GM23338 (cell line): ENCODE data around the gene DPEP2NB. TPM values are rescaled to one million over a fixed set of nuclear protein-coding genes. Genes with fewer than 3 reads are reported as not detected.

Source experiments
- ATAC-seq: fragments of 200-7000 bp; cut with Tn5 transposase; 3 replicates; pipeline ENCODE4 v1.9.1; 2020
- DNase-seq: peaks from one replicate; pipeline ENCODE4 v3.0.0-alpha.2; 2015; ENCODE audit warnings: low spot score
- H2AFZ ChIP-seq: fragments of 200-600 bp; sonication (generic); 2 replicates; pipeline ENCODE4 v1.8.0; 2016; ENCODE audit warnings: antibody characterized with exemption, mild to moderate bottlenecking, moderate library complexity
- H3F3A ChIP-seq: fragments of 200-600 bp; sonication (generic); replicated peaks from 2 replicates; pipeline ENCODE4 v1.8.0; 2017; ENCODE audit warnings: antibody characterized with exemption, mixed run types, low read depth
- H3K27ac ChIP-seq: fragments of 200-600 bp; sonication (generic); 2 replicates; pipeline ENCODE4 v1.6.1; 2016; ENCODE audit warnings: low read depth
- H3K27me3 ChIP-seq: fragments of 200-600 bp; sonication (generic); 2 replicates; pipeline ENCODE4 v1.8.0; 2016; ENCODE audit warnings: mild to moderate bottlenecking, mixed run types, moderate library complexity; ENCODE audit not compliant: insufficient read depth
- H3K36me3 ChIP-seq: fragments of 200-600 bp; sonication (generic); 2 replicates; pipeline ENCODE4 v1.8.0; 2016; ENCODE audit warnings: mild to moderate bottlenecking; ENCODE audit not compliant: insufficient read depth
- H3K4me1 ChIP-seq: fragments of 200-600 bp; sonication (generic); 2 replicates; pipeline ENCODE4 v1.8.0; 2016; ENCODE audit warnings: mild to moderate bottlenecking, moderate library complexity; ENCODE audit not compliant: insufficient read depth
- H3K4me2 ChIP-seq: fragments of 200-600 bp; sonication (generic); 2 replicates; pipeline ENCODE4 v1.7.1; 2017; ENCODE audit warnings: mixed run types
- H3K4me3 ChIP-seq: fragments of 200-600 bp; sonication (generic); 2 replicates; pipeline ENCODE4 v1.6.1; 2016; ENCODE audit warnings: mixed run types
- H3K79me2 ChIP-seq: fragments of 200-600 bp; sonication (generic); replicated peaks from 2 replicates; pipeline ENCODE4 v1.8.0; 2017; ENCODE audit warnings: mild to moderate bottlenecking; ENCODE audit not compliant: insufficient read depth
- H3K9me2 ChIP-seq: fragments of 200-600 bp; sonication (generic); 2 replicates; pipeline ENCODE4 v1.8.0; 2017; ENCODE audit not compliant: insufficient read depth
- H4K20me1 ChIP-seq: fragments of 200-600 bp; sonication (generic); replicated peaks from 2 replicates; pipeline ENCODE4 v1.8.0; 2017; ENCODE audit warnings: mild to moderate bottlenecking; ENCODE audit not compliant: insufficient read depth
- H3K27ac Mint-ChIP-seq: 2 replicates; pipeline ENCODE4 v1.8.0; 2020; ENCODE audit warnings: inconsistent platforms, mild to moderate bottlenecking, moderate library complexity, mixed read lengths
- H3K27me3 Mint-ChIP-seq: 3 replicates; pipeline ENCODE4 v1.8.0; 2022; ENCODE audit warnings: low read depth, mild to moderate bottlenecking, moderate library complexity, mixed read lengths, inconsistent platforms; ENCODE audit not compliant: insufficient read depth, poor library complexity
- H3K36me3 Mint-ChIP-seq: 3 replicates; pipeline ENCODE4 v1.8.0; 2021; ENCODE audit warnings: low read depth, mild to moderate bottlenecking, inconsistent platforms, moderate library complexity, mixed read lengths
- H3K4me1 Mint-ChIP-seq: 3 replicates; pipeline ENCODE4 v1.8.0; 2020; ENCODE audit warnings: mild to moderate bottlenecking, inconsistent platforms, mixed read lengths
- H3K4me3 Mint-ChIP-seq: 3 replicates; pipeline ENCODE4 v1.8.0; 2021; ENCODE audit warnings: moderate library complexity, mild to moderate bottlenecking, inconsistent platforms, mixed read lengths
- H3K9me3 Mint-ChIP-seq: 3 replicates; pipeline ENCODE4 v1.8.0; 2020; ENCODE audit warnings: moderate library complexity, mild to moderate bottlenecking, inconsistent platforms, mixed read lengths
- CREB1 ChIP-seq: fragments of 250-450 bp; sonication (Bioruptor Pico); IDR thresholded peaks from 2 replicates; pipeline ENCODE4 v1.5.0; 2020; ENCODE audit warnings: low read depth, mild to moderate bottlenecking, moderate library complexity
- EZH2 ChIP-seq: fragments of 200-600 bp; sonication (generic); IDR thresholded peaks from one replicate; pipeline ENCODE4 v1.8.0; 2017; ENCODE audit warnings: antibody characterized with exemption, mild to moderate bottlenecking, low read depth; ENCODE audit not compliant: unreplicated experiment
- JUNB ChIP-seq: IDR thresholded peaks from one replicate; pipeline ENCODE4 v1.6.1; 2016; ENCODE audit warnings: antibody characterized with exemption; ENCODE audit not compliant: unreplicated experiment
- NANOG ChIP-seq: IDR thresholded peaks from 2 replicates; pipeline ENCODE4 v1.6.1; 2016; ENCODE audit warnings: antibody characterized with exemption, borderline replicate concordance
- POLR2AphosphoS5 ChIP-seq: IDR thresholded peaks from 2 replicates; pipeline ENCODE4 v1.6.1; 2016; ENCODE audit warnings: antibody characterized with exemption, low read depth
- STAT1 ChIP-seq: IDR thresholded peaks from one replicate; pipeline ENCODE4 v1.6.1; 2016; ENCODE audit warnings: antibody characterized with exemption; ENCODE audit not compliant: unreplicated experiment
- polyA plus RNA-seq: library from polyadenylated mRNA; unstranded; fragments of >200 nt; fragmentation: Nextera tagmentation; extraction: Ambion mirVana; gene quantifications from 2 replicates; pipeline ENCODE4 v1.2.1, GENCODE V29; 2016
- total RNA-seq: library from RNA; depleted of rRNA; stranded (reverse); fragments of >200 nt; shearing (Covaris generic); gene quantifications from 2 replicates; pipeline ENCODE4 v1.2.3, GENCODE V29; 2014
- TF ChIP-seq, protein P1 (sequence below): IDR thresholded peaks from 2 replicates; pipeline ENCODE4 v1.6.1; 2016; ENCODE audit warnings: antibody characterized with exemption
- TF ChIP-seq, protein P2 (sequence below): IDR thresholded peaks from one replicate; pipeline ENCODE4 v1.6.1; 2018; ENCODE audit warnings: antibody characterized with exemption; ENCODE audit not compliant: unreplicated experiment
- TF ChIP-seq, protein P3 (sequence below), 2 experiments: fragments of 200-600 bp in 1 of 2; sonication (generic) in 1 of 2; conservative IDR thresholded peaks; 2 replicates each; pipeline versions ENCODE4 v1.5.1 to v1.6.1; 2016 to 2017; ENCODE audit warnings: antibody characterized with exemption in 2 of 2, low read depth in 2 of 2, mild to moderate bottlenecking in 2 of 2, moderate library complexity in 1 of 2

The DPEP2NB gene
- total and polyA plus RNA-seq, 2 experiments from 2014 or later = not detected

GRCh38 chr16:68000450-68000849, 15.3 kb downstream of the DPEP2NB start:
- H3K4me1 Mint-ChIP-seq = peaks cover under 1% of the 10 kb centered on the region; the same call in 1 of the 3 replicates
- Histone ChIP-seq H3K4me3 (no peak overlapping the region), H2AFZ (no peak overlapping the region), H3K27me3 (no peaks in the 10 kb centered on the region), H3K9me2 (no peaks in the 10 kb centered on the region), H3F3A (0 out of 2 replicates have a peak, but pooled peaks cover 3% of the 10 kb centered on the region), H4K20me1 (no peaks in the 10 kb centered on the region), H3K4me2 (no peak overlapping the region), H3K4me1 (no peaks in the 10 kb centered on the region), H3K27ac (no peak overlapping the region), H3K79me2 (no peaks in the 10 kb centered on the region), H3K36me3 (no peaks in the 10 kb centered on the region)
- TF ChIP-seq STAT1 (no peak), JUNB (no peak)
- TF ChIP-seq, protein P1, sequence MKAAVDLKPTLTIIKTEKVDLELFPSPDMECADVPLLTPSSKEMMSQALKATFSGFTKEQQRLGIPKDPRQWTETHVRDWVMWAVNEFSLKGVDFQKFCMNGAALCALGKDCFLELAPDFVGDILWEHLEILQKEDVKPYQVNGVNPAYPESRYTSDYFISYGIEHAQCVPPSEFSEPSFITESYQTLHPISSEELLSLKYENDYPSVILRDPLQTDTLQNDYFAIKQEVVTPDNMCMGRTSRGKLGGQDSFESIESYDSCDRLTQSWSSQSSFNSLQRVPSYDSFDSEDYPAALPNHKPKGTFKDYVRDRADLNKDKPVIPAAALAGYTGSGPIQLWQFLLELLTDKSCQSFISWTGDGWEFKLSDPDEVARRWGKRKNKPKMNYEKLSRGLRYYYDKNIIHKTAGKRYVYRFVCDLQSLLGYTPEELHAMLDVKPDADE = no peak
- DNase-seq (no peak), ATAC-seq (no peak)
- no peak overlapping the region for H3K4me3 Mint-ChIP-seq
- H3K36me3 Mint-ChIP-seq = no peaks in the 10 kb centered on the region
- H3K9me3 Mint-ChIP-seq = no peaks in the 10 kb centered on the region
- H3K27me3 Mint-ChIP-seq = peaks cover 4% of the 10 kb centered on the region
- no peak overlapping the region for H3K27ac Mint-ChIP-seq

DNA sequence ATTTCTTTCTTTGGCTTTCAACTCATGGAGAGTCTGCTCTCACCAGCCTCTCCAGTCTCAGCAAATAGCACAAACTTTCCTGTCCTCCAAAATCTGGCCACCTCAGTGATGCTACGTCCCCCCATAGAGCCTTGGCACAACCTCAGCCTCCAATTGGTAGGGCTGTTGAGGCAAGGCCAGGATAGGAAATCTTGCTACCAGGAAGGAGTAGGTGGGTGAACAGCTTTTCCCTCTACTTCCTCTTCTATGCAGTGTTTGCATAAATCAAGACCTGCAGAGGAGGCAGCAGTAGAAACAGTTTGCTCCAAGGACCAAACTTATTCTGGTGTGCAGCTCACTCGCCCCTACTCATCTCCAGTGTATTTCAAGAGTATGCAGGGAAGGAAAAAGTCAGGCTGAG, 15.7 kb downstream of the DPEP2NB start:
- Mint-ChIP-seq H3K9me3 (no peaks in the 10 kb centered on the region), H3K27ac (no peak overlapping the region), H3K4me3 (no peak overlapping the region), H3K27me3 (peaks cover 6% of the 10 kb centered on the region), H3K4me1 (no peaks in the 10 kb centered on the region), H3K36me3 (no peaks in the 10 kb centered on the region)
- H3K4me1 ChIP-seq = no peaks in the 10 kb centered on the region
- no peak overlapping the region for H3K4me2 ChIP-seq
- no peak overlapping the region for H3K27ac ChIP-seq
- no peaks in the 10 kb centered on the region for H3K9me2 ChIP-seq
- no peaks in the 10 kb centered on the region for H3K79me2 ChIP-seq
- H3F3A ChIP-seq = 0 out of 2 replicates have a peak, but pooled peaks cover 3% of the 10 kb centered on the region
- no peak overlapping the region for H3K4me3 ChIP-seq
- H2AFZ ChIP-seq = no peak overlapping the region
- no peaks in the 10 kb centered on the region for H3K27me3 ChIP-seq
- ATAC-seq = no peak
- H3K36me3 ChIP-seq = no peaks in the 10 kb centered on the region
- DNase-seq = no peak
- no peaks in the 10 kb centered on the region for H4K20me1 ChIP-seq
- TF ChIP-seq CREB1 (no peak), JUNB (no peak), POLR2AphosphoS5 (no peak), NANOG (no peak), STAT1 (no peak), EZH2 (no peak)
- TF ChIP-seq, protein P2, sequence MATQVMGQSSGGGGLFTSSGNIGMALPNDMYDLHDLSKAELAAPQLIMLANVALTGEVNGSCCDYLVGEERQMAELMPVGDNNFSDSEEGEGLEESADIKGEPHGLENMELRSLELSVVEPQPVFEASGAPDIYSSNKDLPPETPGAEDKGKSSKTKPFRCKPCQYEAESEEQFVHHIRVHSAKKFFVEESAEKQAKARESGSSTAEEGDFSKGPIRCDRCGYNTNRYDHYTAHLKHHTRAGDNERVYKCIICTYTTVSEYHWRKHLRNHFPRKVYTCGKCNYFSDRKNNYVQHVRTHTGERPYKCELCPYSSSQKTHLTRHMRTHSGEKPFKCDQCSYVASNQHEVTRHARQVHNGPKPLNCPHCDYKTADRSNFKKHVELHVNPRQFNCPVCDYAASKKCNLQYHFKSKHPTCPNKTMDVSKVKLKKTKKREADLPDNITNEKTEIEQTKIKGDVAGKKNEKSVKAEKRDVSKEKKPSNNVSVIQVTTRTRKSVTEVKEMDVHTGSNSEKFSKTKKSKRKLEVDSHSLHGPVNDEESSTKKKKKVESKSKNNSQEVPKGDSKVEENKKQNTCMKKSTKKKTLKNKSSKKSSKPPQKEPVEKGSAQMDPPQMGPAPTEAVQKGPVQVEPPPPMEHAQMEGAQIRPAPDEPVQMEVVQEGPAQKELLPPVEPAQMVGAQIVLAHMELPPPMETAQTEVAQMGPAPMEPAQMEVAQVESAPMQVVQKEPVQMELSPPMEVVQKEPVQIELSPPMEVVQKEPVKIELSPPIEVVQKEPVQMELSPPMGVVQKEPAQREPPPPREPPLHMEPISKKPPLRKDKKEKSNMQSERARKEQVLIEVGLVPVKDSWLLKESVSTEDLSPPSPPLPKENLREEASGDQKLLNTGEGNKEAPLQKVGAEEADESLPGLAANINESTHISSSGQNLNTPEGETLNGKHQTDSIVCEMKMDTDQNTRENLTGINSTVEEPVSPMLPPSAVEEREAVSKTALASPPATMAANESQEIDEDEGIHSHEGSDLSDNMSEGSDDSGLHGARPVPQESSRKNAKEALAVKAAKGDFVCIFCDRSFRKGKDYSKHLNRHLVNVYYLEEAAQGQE = no peak
- TF ChIP-seq, protein P1 = no peak
- TF ChIP-seq, protein P3, sequence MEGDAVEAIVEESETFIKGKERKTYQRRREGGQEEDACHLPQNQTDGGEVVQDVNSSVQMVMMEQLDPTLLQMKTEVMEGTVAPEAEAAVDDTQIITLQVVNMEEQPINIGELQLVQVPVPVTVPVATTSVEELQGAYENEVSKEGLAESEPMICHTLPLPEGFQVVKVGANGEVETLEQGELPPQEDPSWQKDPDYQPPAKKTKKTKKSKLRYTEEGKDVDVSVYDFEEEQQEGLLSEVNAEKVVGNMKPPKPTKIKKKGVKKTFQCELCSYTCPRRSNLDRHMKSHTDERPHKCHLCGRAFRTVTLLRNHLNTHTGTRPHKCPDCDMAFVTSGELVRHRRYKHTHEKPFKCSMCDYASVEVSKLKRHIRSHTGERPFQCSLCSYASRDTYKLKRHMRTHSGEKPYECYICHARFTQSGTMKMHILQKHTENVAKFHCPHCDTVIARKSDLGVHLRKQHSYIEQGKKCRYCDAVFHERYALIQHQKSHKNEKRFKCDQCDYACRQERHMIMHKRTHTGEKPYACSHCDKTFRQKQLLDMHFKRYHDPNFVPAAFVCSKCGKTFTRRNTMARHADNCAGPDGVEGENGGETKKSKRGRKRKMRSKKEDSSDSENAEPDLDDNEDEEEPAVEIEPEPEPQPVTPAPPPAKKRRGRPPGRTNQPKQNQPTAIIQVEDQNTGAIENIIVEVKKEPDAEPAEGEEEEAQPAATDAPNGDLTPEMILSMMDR (conservative IDR thresholded peaks at IDR 0.05; ENCODE audit: low read depth in 2 of 2) = no peak
